SU-DHL-6 (cell line): Measurements from ENCODE around the gene LSS.

Source experiments
- H2AFZ ChIP-seq: fragments of 200-600 bp; sonication (generic); 2 replicates; pipeline ENCODE4 v1.6.1; 2014; ENCODE audit warnings: low read depth, mild to moderate bottlenecking, moderate library complexity, mixed read lengths, antibody characterized with exemption, low read length; ENCODE audit not compliant: severe bottlenecking
- H3F3A ChIP-seq: fragments of 200-600 bp; shearing (Covaris generic); 2 replicates; pipeline ENCODE4 v1.6.0; 2016; ENCODE audit warnings: antibody characterized with exemption, mild to moderate bottlenecking; ENCODE audit not compliant: insufficient read depth
- H3K27ac ChIP-seq: fragments of 200-600 bp; sonication (generic); 2 replicates; pipeline ENCODE4 v1.5.1; 2016; ENCODE audit warnings: low read depth, mild to moderate bottlenecking, low read length, moderate library complexity, mixed read lengths
- H3K27me3 ChIP-seq: fragments of 200-600 bp; sonication (generic), shearing (Covaris generic); 2 replicates; pipeline ENCODE4 v1.6.0; 2014; ENCODE audit warnings: mild to moderate bottlenecking, low read length
- H3K36me3 ChIP-seq: fragments of 200-600 bp; sonication (generic); 2 replicates; pipeline ENCODE4 v1.6.1; 2014; ENCODE audit warnings: mild to moderate bottlenecking, low read length, mixed read lengths
- H3K4me2 ChIP-seq: fragments of 300-600, 200-600 bp; shearing (Covaris generic), sonication (generic); 2 replicates; pipeline ENCODE4 v1.6.0; 2014; ENCODE audit warnings: low read length, low read depth, mild to moderate bottlenecking; ENCODE audit not compliant: poor library complexity, severe bottlenecking
- H3K4me3 ChIP-seq: fragments of 200-600 bp; sonication (generic); 2 replicates; pipeline ENCODE4 v1.5.1; 2014; ENCODE audit warnings: antibody characterized with exemption, low read length, mild to moderate bottlenecking, mixed read lengths; ENCODE audit not compliant: insufficient read depth, poor library complexity, severe bottlenecking
- H3K79me2 ChIP-seq: fragments of 200-600 bp; sonication (generic); 2 replicates; pipeline ENCODE4 v1.6.1; 2014; ENCODE audit warnings: mild to moderate bottlenecking, low read length, moderate library complexity; ENCODE audit not compliant: insufficient read depth
- H3K9ac ChIP-seq: fragments of 200-600 bp; sonication (generic); 2 replicates; pipeline ENCODE4 v1.7.0; 2014; ENCODE audit warnings: mild to moderate bottlenecking, low read length
- H3K9me2 ChIP-seq: fragments of 200-600 bp; sonication (generic); replicated peaks from 2 replicates; pipeline ENCODE4 v1.6.1; 2014; ENCODE audit warnings: low read length; ENCODE audit not compliant: insufficient read depth
- H3K9me3 ChIP-seq: fragments of 200-600 bp; sonication (generic); 2 replicates; pipeline ENCODE4 v1.6.1; 2014; ENCODE audit warnings: low read length, mixed read lengths; ENCODE audit not compliant: insufficient read depth
- H4K20me1 ChIP-seq: fragments of 200-600 bp; sonication (generic); 2 replicates; pipeline ENCODE4 v1.6.1; 2014; ENCODE audit warnings: low read depth, mild to moderate bottlenecking, antibody characterized with exemption, low read length, moderate library complexity, mixed read lengths
- CTCF ChIP-seq: fragments of 200-600 bp; sonication (generic); IDR thresholded peaks from one replicate; pipeline ENCODE4 v1.5.1; 2017; ENCODE audit warnings: antibody characterized with exemption, mild to moderate bottlenecking, low read length, moderate library complexity; ENCODE audit not compliant: insufficient read depth, poor library complexity, severe bottlenecking
- EZH2phosphoT487 ChIP-seq: fragments of 200-600 bp; sonication (generic), shearing (Covaris generic); conservative IDR thresholded peaks from 2 replicates; pipeline ENCODE4 v1.6.1; 2018; ENCODE audit warnings: mild to moderate bottlenecking, antibody characterized with exemption, low read length, moderate library complexity, mixed read lengths

Gene LSS

GRCh38 chr21:46264690-46265144 lies 36.1 kb upstream of the LSS start:
- TF ChIP-seq EZH2phosphoT487 (no peak), CTCF (no peak)
- Histone ChIP-seq H3K27ac (no peak overlapping the region), H3K79me2 (no peaks in the 10 kb centered on the region), H4K20me1 (no peaks in the 10 kb centered on the region), H3K9me2 (no peaks in the 10 kb centered on the region), H3K9me3 (no peaks in the 10 kb centered on the region), H3K4me3 (no peak overlapping the region), H3F3A (no peaks in the 10 kb centered on the region), H3K4me2 (no peak overlapping the region), H3K9ac (no peak overlapping the region), H3K27me3 (no peaks in the 10 kb centered on the region), H2AFZ (no peak overlapping the region), H3K36me3 (no peaks in the 10 kb centered on the region)

- Histone ChIP-seq H3K9me2 (no peaks in the 10 kb centered on the region), H3K9me3 (no peaks in the 10 kb centered on the region), H3K36me3 (no peaks in the 10 kb centered on the region), H3K27me3 (no peaks in the 10 kb centered on the region), H3K4me3 (no peak overlapping the region), H3K27ac (no peak overlapping the region), H3K79me2 (no peaks in the 10 kb centered on the region), H2AFZ (no peak overlapping the region), H3K4me2 (no peak overlapping the region), H3K9ac (no peak overlapping the region), H4K20me1 (no peaks in the 10 kb centered on the region), H3F3A (no peaks in the 10 kb centered on the region)
- TF ChIP-seq EZH2phosphoT487 = no peak
- TF ChIP-seq CTCF = no peak
Measured at GRCh38 chr21:46264046-46264689, 35.6 kb upstream of the LSS start.

GRCh38 chr21:46256501-46256994 lies 28.0 kb upstream of the LSS start:
- Histone ChIP-seq H4K20me1 (no peaks in the 10 kb centered on the region), H3K9me3 (no peaks in the 10 kb centered on the region), H3K27ac (no peak overlapping the region), H2AFZ (no peak overlapping the region), H3K9me2 (no peaks in the 10 kb centered on the region), H3K4me2 (no peak overlapping the region), H3K27me3 (no peaks in the 10 kb centered on the region), H3K4me3 (no peak overlapping the region), H3K79me2 (no peaks in the 10 kb centered on the region), H3K9ac (no peak overlapping the region), H3K36me3 (peaks cover 18% of the 10 kb centered on the region; the same call in 1 of the 2 replicates), H3F3A (0 out of 2 replicates have a peak, but pooled peaks cover 2% of the 10 kb centered on the region)
- no peak for TF ChIP-seq CTCF
- no peak for TF ChIP-seq EZH2phosphoT487
